ENCODE measurements around the gene NEU3. TPM values are rescaled to one million over a fixed set of nuclear protein-coding genes. Genes with fewer than 3 reads are reported as not detected.

NEU3 gene
- total RNA-seq, 1 donor from 2014 or later, result 9.7 TPM

DNA sequence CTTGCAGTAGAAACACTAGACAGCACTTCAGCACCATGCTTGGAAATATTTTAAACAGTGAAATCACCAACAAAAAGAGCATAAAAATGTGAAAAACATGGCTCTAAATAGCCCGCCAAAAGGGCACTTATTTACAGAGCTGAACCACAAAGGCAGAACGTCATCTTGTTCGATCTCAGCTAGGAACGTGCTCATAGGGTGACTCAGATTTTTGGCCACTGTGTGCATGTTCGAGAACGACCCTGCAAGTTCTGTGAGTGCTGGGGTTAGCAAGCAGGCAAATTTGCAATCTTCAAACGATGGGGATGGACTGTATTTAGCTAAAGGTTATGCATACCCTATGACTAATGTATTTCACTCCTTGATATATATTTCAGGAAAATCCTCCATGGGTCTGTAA lies 77.3 kb downstream of the NEU3 start:
- DNase-seq (ENCODE audit: low read depth) (peak; percentile 34), FAIRE-seq (no peak)

More for the DNA sequence above, 77.3 kb downstream of the NEU3 start:
- Mint-ChIP-seq H3K4me3 (ENCODE audit: unreplicated experiment) (no peak overlapping the region), H3K27me3 (ENCODE audit: low read depth, unreplicated experiment) (no peaks in the 10 kb centered on the region), H3K4me1 (ENCODE audit: low read depth, unreplicated experiment) (peaks cover 4% of the 10 kb centered on the region), H3K36me3 (ENCODE audit: low read depth, unreplicated experiment) (peaks cover 2% of the 10 kb centered on the region), H3K27ac (ENCODE audit: unreplicated experiment) (no peak overlapping the region), H3K9me3 (ENCODE audit: unreplicated experiment) (peaks cover 5% of the 10 kb centered on the region)
- no peaks in the 10 kb centered on the region for H3K36me3 ChIP-seq (ENCODE audit: insufficient read depth, low read length)
- no peak overlapping the region for H3K27ac ChIP-seq (ENCODE audit: low read depth, low read length)
- no peaks in the 10 kb centered on the region for H3K79me2 ChIP-seq (ENCODE audit: insufficient read depth, low read length)
- H3K4me2 ChIP-seq (ENCODE audit: low read length), result no peak overlapping the region
- H3K9me3 ChIP-seq (ENCODE audit: insufficient read depth, low read depth, low read length), result no peaks in the 10 kb centered on the region
- H2AFZ ChIP-seq (ENCODE audit: low read depth, low read length), result no peak overlapping the region
- no peak overlapping the region for H3K4me3 ChIP-seq (ENCODE audit: insufficient read depth, low read depth, low read length)
- H3K9ac ChIP-seq (ENCODE audit: low read length), result no peak overlapping the region
- H3K27me3 ChIP-seq (ENCODE audit: insufficient read depth, low read length), result peaks cover 11% of the 10 kb centered on the region
- H3K4me1 ChIP-seq (ENCODE audit: insufficient read depth, low read length), result no peaks in the 10 kb centered on the region
- H4K20me1 ChIP-seq (ENCODE audit: insufficient read depth, low read length), result no peaks in the 10 kb centered on the region
- no peak for TF ChIP-seq EZH2 (IDR thresholded peaks at IDR 0.05; ENCODE audit: insufficient read depth, low read length)
- TF ChIP-seq, protein P1, sequence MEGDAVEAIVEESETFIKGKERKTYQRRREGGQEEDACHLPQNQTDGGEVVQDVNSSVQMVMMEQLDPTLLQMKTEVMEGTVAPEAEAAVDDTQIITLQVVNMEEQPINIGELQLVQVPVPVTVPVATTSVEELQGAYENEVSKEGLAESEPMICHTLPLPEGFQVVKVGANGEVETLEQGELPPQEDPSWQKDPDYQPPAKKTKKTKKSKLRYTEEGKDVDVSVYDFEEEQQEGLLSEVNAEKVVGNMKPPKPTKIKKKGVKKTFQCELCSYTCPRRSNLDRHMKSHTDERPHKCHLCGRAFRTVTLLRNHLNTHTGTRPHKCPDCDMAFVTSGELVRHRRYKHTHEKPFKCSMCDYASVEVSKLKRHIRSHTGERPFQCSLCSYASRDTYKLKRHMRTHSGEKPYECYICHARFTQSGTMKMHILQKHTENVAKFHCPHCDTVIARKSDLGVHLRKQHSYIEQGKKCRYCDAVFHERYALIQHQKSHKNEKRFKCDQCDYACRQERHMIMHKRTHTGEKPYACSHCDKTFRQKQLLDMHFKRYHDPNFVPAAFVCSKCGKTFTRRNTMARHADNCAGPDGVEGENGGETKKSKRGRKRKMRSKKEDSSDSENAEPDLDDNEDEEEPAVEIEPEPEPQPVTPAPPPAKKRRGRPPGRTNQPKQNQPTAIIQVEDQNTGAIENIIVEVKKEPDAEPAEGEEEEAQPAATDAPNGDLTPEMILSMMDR (IDR thresholded peaks at IDR 0.05; ENCODE audit: insufficient read depth, low read depth, low read length), result no peak

Other genes starting within 250 kb of the NEU3 start
- gene RNF169, start 240.1 kb upstream of the NEU3 start, total RNA-seq, result 9.8 and 10.7 TPM in 2 replicates
- gene XRRA1, start 39.8 kb upstream of the NEU3 start, total RNA-seq, result 8.4 and 8.9 TPM in 2 replicates
- 104 and 120 TPM in 2 replicates for gene SPCS2, start 39.7 kb upstream of the NEU3 start, total RNA-seq
- gene OR2AT4, start 107.9 kb downstream of the NEU3 start, total RNA-seq, result not detected in 2 replicates
- gene SLCO2B1, start 162.2 kb downstream of the NEU3 start, total RNA-seq, result 2.6 and 5.0 TPM in 2 replicates

All from astrocyte (in vitro differentiated cells and primary cell).